Ovary (tissue), 3 donors: Measurements from ENCODE around the gene AK1.

Experiments
- POLR2A ChIP-seq: fragments of 450-650 bp; IDR thresholded peaks from one replicate; pipeline ENCODE4 v1.6.1; 2017; ENCODE audit warnings: antibody characterized with exemption, mild to moderate bottlenecking, moderate library complexity
- TF ChIP-seq, protein P1 (sequence below), 3 donors: fragments of 450-650 bp in 2 of 3; fragments of 200-600 bp in 1 of 3; IDR thresholded peaks; one replicate each; pipeline versions ENCODE4 v1.5.1 to v1.8.0; 2016 to 2022; ENCODE audit warnings: antibody characterized with exemption in 3 of 3, mild to moderate bottlenecking in 1 of 3
- donor health status: DM: no; HTN: no; CAD: no.

- TF ChIP-seq, protein P1, sequence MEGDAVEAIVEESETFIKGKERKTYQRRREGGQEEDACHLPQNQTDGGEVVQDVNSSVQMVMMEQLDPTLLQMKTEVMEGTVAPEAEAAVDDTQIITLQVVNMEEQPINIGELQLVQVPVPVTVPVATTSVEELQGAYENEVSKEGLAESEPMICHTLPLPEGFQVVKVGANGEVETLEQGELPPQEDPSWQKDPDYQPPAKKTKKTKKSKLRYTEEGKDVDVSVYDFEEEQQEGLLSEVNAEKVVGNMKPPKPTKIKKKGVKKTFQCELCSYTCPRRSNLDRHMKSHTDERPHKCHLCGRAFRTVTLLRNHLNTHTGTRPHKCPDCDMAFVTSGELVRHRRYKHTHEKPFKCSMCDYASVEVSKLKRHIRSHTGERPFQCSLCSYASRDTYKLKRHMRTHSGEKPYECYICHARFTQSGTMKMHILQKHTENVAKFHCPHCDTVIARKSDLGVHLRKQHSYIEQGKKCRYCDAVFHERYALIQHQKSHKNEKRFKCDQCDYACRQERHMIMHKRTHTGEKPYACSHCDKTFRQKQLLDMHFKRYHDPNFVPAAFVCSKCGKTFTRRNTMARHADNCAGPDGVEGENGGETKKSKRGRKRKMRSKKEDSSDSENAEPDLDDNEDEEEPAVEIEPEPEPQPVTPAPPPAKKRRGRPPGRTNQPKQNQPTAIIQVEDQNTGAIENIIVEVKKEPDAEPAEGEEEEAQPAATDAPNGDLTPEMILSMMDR (IDR thresholded peaks at IDR 0.05), result no peak
- TF ChIP-seq POLR2A, result no peak
These were observed 22.5 kb downstream of the AK1 start for GRCh38 chr9:127854960-127855359.
